HCT116 (cell line): ENCODE results near the gene OST4. TPM values are rescaled to one million over a fixed set of nuclear protein-coding genes. Genes with fewer than 3 reads are reported as not detected.

Experiments used
- ATAC-seq: fragments of 200-7000 bp; cut with Tn5 transposase; 2 replicates; pipeline ENCODE4 v1.9.1; 2020; ENCODE audit warnings: mild to moderate bottlenecking, moderate library complexity
- BruUV-seq: library from RNA; stranded (reverse); fragments of 400-500 nt; replicated peaks from 2 replicates; lab custom pipeline; 2021; lab: Mats Ljungman, UMichigan
- CTCF ChIA-PET: fragments of 300-600 bp; sonication (Branson Sonifier 250); formaldehyde crosslinking; loops from one replicate; lab custom pipeline; 2021; ENCODE audit warnings: antibody characterized with exemption; lab: Charles Lee
- POLR2A ChIA-PET: fragments of 300-600, 350-600 bp; sonication (Branson Sonifier 250); formaldehyde crosslinking; loops from one replicate; lab custom pipeline; 2021; ENCODE audit warnings: antibody characterized with exemption; lab: Charles Lee
- RAD21 ChIA-PET, 2 experiments: fragments of 300-600 bp; sonication (Branson Sonifier 250); formaldehyde crosslinking; loops; one replicate each; lab custom pipeline; 2023; ENCODE audit warnings: low total read pairs in 2 of 2; ENCODE audit not compliant: uncharacterized antibody in 2 of 2, unreplicated experiment in 2 of 2, low non-redundant PET in 1 of 2; lab: Charles Lee
- DNase-seq: peaks from one replicate; pipeline ENCODE4 v3.0.0-alpha.2; 2010; ENCODE audit warnings: low read depth, low spot score
- H2AFZ ChIP-seq: fragments of 200-600 bp; shearing (Covaris generic), sonication (generic); 2 replicates; pipeline ENCODE4 v1.6.1; 2017; ENCODE audit warnings: low read depth, mixed run types, mixed read lengths, antibody characterized with exemption, low read length; ENCODE audit not compliant: poor library complexity, severe bottlenecking
- H3K27ac ChIP-seq: 2 replicates; pipeline ENCODE4 v1.5.1; 2012; ENCODE audit warnings: low read depth, low read length
- H3K27me3 ChIP-seq: fragments of 200-600 bp; sonication (generic); 2 replicates; pipeline ENCODE4 v1.6.1; 2016; ENCODE audit warnings: mixed run types, low read length, mixed read lengths; ENCODE audit not compliant: insufficient read depth
- H3K36me3 ChIP-seq, 2 experiments: fragments of 200-500 bp in 1 of 2; fragments of 200-600 bp in 1 of 2; sonication (Bioruptor generic) in 1 of 2; sonication (generic) in 1 of 2; 2 replicates each; pipeline versions ENCODE4 v1.5.1 to v1.6.1; 2014 to 2016; ENCODE audit warnings: low read length in 2 of 2, inconsistent platforms in 1 of 2, mixed read lengths in 1 of 2, mixed run types in 1 of 2; ENCODE audit not compliant: insufficient read depth in 2 of 2, control insufficient read depth in 1 of 2
- H3K4me1 ChIP-seq, 2 experiments: fragments of 200-600 bp in 1 of 2; sonication (generic) in 1 of 2; 2 replicates each; pipeline versions ENCODE4 v1.5.1 to v1.6.1; 2012 to 2017; ENCODE audit warnings: low read length in 2 of 2, inconsistent platforms in 1 of 2, mild to moderate bottlenecking in 1 of 2, mixed read lengths in 1 of 2, mixed run types in 1 of 2, moderate library complexity in 1 of 2; ENCODE audit not compliant: insufficient read depth in 2 of 2, control insufficient read depth in 1 of 2
- H3K4me2 ChIP-seq: fragments of 200-600 bp; sonication (generic); 2 replicates; pipeline ENCODE4 v1.6.1; 2017; ENCODE audit warnings: mixed run types, low read length, mixed read lengths
- H3K4me3 ChIP-seq, 2 experiments: fragments of 200-600 bp in 1 of 2; sonication (generic) in 1 of 2; replicated peaks in 1 of 2; 2 replicates each; pipeline ENCODE4 v1.5.1; 2011 to 2016; ENCODE audit warnings: low read length in 2 of 2, control low read depth in 1 of 2, low read depth in 1 of 2, mild to moderate bottlenecking in 1 of 2, mixed read lengths in 1 of 2, mixed run types in 1 of 2
- H3K79me2 ChIP-seq: fragments of 200-600 bp; sonication (generic); 2 replicates; pipeline ENCODE4 v1.6.1; 2017; ENCODE audit warnings: mild to moderate bottlenecking, mixed run types, low read length, moderate library complexity, mixed read lengths; ENCODE audit not compliant: insufficient read depth
- H3K9ac ChIP-seq: fragments of 200-600 bp; sonication (generic); 2 replicates; pipeline ENCODE4 v1.6.1; 2016; ENCODE audit warnings: low read length, mixed read lengths
- H3K9me2 ChIP-seq: fragments of 200-600 bp; sonication (generic), shearing (Covaris generic); 2 replicates; pipeline ENCODE4 v1.6.1; 2017; ENCODE audit warnings: mixed run types, mild to moderate bottlenecking, moderate library complexity; ENCODE audit not compliant: insufficient read depth
- H3K9me3 ChIP-seq, 2 experiments: fragments of 200-500 bp in 1 of 2; fragments of 200-600 bp in 1 of 2; sonication (Bioruptor generic) in 1 of 2; sonication (generic) in 1 of 2; 2 replicates each; pipeline ENCODE4 v1.6.1; 2014 to 2017; ENCODE audit warnings: low read length in 2 of 2, mixed read lengths in 2 of 2, inconsistent platforms in 1 of 2, low read depth in 1 of 2, mild to moderate bottlenecking in 1 of 2, mixed run types in 1 of 2, moderate library complexity in 1 of 2; ENCODE audit not compliant: control insufficient read depth in 1 of 2, insufficient read depth in 1 of 2
- H4K20me1 ChIP-seq: fragments of 200-600 bp; sonication (generic), shearing (Covaris generic); 2 replicates; pipeline ENCODE4 v1.6.1; 2017; ENCODE audit warnings: mixed run types, mild to moderate bottlenecking, moderate library complexity; ENCODE audit not compliant: insufficient read depth
- CEBPB ChIP-seq: IDR thresholded peaks from 2 replicates; pipeline ENCODE4 v1.6.1; 2012; ENCODE audit warnings: low read depth
- EZH2 ChIP-seq: fragments of 200-600 bp; sonication (generic); IDR thresholded peaks from 2 replicates; pipeline ENCODE4 v1.6.1; 2017; ENCODE audit warnings: antibody characterized with exemption, mixed run types
- EZH2phosphoT487 ChIP-seq: fragments of 200-600 bp; IDR thresholded peaks from 2 replicates; pipeline ENCODE4 v1.6.1; 2018; ENCODE audit warnings: antibody characterized with exemption, borderline replicate concordance
- SRF ChIP-seq: IDR thresholded peaks from 2 replicates; pipeline ENCODE4 v1.6.1; 2012; ENCODE audit warnings: low read depth
- YY1 ChIP-seq: IDR thresholded peaks from 2 replicates; pipeline ENCODE4 v1.6.1; 2011; ENCODE audit warnings: low read length, low read depth, moderate library complexity, mild to moderate bottlenecking; ENCODE audit not compliant: insufficient replicate concordance; ENCODE audit errors: extremely low read depth
- intact Hi-C: fragments of 100-400 bp; cut with micrococcal nuclease; formaldehyde crosslinking; loops from 2 replicates; pipeline ENCODE4 v1.10.0; 2022
- total RNA-seq: library from RNA; stranded (reverse); gene quantifications from one replicate; pipeline ENCODE4 v1.2.1, GENCODE V29; 2021; ENCODE audit not compliant: unreplicated experiment
- TF ChIP-seq, protein P1 (sequence below), 3 experiments: fragments of 200-600 bp in 1 of 3; sonication (generic) in 1 of 3; IDR thresholded peaks in 2 of 3; conservative IDR thresholded peaks in 1 of 3; 2 replicates each; pipeline ENCODE4 v1.5.1; 2012 to 2017; ENCODE audit warnings: low read depth in 2 of 3, low read length in 2 of 3, antibody characterized with exemption in 1 of 3, borderline replicate concordance in 1 of 3, control low read depth in 1 of 3, mild to moderate bottlenecking in 1 of 3, mixed read lengths in 1 of 3, mixed run types in 1 of 3, moderate library complexity in 1 of 3; ENCODE audit not compliant: insufficient read depth in 1 of 3
- TF ChIP-seq, protein P2 (sequence below): IDR thresholded peaks from 2 replicates; pipeline ENCODE4 v1.6.1; 2011; ENCODE audit warnings: mild to moderate bottlenecking, low read length, moderate library complexity; ENCODE audit not compliant: insufficient replicate concordance; ENCODE audit errors: extremely low read depth

Gene OST4
- total RNA-seq, 1 experiment from 2014 or later = 187 TPM

DNA sequence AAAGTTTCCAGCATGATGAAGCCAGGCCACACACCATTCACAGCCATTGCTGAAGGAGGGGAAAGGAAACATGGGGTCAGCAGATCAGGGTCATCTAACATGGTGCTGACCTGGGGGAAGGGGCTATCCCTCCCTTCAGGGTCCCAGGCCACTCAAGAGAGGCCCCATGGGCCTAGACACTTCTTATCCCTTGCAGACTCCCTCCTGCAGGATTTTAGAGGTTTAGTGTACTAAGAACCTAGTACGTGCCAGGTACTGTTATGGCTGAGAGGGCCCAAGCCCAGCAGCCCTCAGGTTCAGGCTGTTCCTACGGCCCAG, 23.9 kb upstream of the OST4 start:
- Histone ChIP-seq H3K4me2 (no peak overlapping the region), H3K9me2 (no peaks in the 10 kb centered on the region), H3K36me3 (no peaks in the 10 kb centered on the region), H2AFZ (no peak overlapping the region), H4K20me1 (no peaks in the 10 kb centered on the region), H3K79me2 (no peaks in the 10 kb centered on the region), H3K4me1 (peaks cover 0 to 9% of the 10 kb centered on the region in 2 experiments; a peak in 1 of 4 replicates), H3K27me3 (no peaks in the 10 kb centered on the region), H3K27ac (no peak overlapping the region), H3K9me3 (no peaks in the 10 kb centered on the region), H3K9ac (no peak overlapping the region), H3K4me3 (no peak overlapping the region)
- ChIA-PET POLR2A (no interaction called here), RAD21 (no interaction called here), CTCF (no interaction called here)
- DNase-seq (no peak), ATAC-seq (no peak)
- TF ChIP-seq CEBPB (no peak), YY1 (no peak)
- TF ChIP-seq, protein P1, sequence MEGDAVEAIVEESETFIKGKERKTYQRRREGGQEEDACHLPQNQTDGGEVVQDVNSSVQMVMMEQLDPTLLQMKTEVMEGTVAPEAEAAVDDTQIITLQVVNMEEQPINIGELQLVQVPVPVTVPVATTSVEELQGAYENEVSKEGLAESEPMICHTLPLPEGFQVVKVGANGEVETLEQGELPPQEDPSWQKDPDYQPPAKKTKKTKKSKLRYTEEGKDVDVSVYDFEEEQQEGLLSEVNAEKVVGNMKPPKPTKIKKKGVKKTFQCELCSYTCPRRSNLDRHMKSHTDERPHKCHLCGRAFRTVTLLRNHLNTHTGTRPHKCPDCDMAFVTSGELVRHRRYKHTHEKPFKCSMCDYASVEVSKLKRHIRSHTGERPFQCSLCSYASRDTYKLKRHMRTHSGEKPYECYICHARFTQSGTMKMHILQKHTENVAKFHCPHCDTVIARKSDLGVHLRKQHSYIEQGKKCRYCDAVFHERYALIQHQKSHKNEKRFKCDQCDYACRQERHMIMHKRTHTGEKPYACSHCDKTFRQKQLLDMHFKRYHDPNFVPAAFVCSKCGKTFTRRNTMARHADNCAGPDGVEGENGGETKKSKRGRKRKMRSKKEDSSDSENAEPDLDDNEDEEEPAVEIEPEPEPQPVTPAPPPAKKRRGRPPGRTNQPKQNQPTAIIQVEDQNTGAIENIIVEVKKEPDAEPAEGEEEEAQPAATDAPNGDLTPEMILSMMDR (IDR thresholded peaks at IDR 0.05 in 2 of 3, conservative IDR thresholded peaks at IDR 0.05 in 1 of 3; ENCODE audit: borderline replicate concordance in 1 of 3, insufficient read depth in 1 of 3, low read depth in 2 of 3, low read length in 2 of 3) = no peak
- no TSS peak for BruUV-seq
- intact Hi-C loops = loop anchor here (5.0 kb wide), 1 partner anchor 122 kb away; the partner anchor contains the start of gene CAD

DNA sequence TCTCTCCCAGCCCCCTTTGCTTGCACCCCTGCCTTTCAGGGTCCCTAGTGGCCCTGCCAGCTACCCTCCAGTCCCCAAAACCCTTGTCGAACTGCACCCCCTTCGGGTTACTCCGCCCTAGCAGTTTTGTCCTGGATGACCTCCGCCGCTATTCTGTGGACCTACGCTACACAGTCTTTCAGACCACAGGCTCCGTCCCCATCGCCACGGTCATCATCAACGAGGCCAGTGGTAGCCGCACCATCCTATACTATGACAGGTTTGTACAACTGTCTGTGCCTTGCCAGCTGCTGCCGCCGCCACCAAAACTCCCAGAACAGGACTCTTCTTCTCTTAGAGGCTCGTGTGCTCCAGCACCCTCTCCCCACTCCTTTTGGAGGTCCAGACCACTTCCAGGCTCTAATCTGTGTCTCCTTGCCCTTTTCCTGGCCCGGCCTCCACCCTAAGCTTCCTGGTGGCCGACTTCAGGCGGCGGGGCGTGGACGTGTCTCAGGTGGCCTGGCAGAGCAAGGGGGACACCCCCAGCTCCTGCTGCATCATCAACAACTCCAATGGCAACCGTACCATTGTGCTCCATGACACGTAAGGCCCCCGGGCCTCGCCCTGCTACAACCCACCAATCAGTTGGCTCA, 23.0 kb upstream of the OST4 start:
- Histone ChIP-seq H3K27me3 (no peaks in the 10 kb centered on the region), H3K27ac (no peak overlapping the region), H4K20me1 (no peaks in the 10 kb centered on the region), H3K9me3 (no peaks in the 10 kb centered on the region), H3K9me2 (no peaks in the 10 kb centered on the region), H2AFZ (no peak overlapping the region), H3K9ac (no peak overlapping the region), H3K4me3 (no peak overlapping the region), H3K4me2 (no peak overlapping the region), H3K4me1 (peaks cover 0 to 9% of the 10 kb centered on the region in 2 experiments; a peak in 1 of 4 replicates), H3K36me3 (no peaks in the 10 kb centered on the region), H3K79me2 (no peaks in the 10 kb centered on the region)
- ATAC-seq (no peak), DNase-seq (no peak)
- POLR2A ChIA-PET = no interaction called here
- RAD21 ChIA-PET = no interaction called here
- intact Hi-C loops = no loop called here
- no TSS peak for BruUV-seq
- CTCF ChIA-PET = no interaction called here
- TF ChIP-seq, protein P1 (IDR thresholded peaks at IDR 0.05 in 2 of 3, conservative IDR thresholded peaks at IDR 0.05 in 1 of 3; ENCODE audit: borderline replicate concordance in 1 of 3, insufficient read depth in 1 of 3, low read depth in 2 of 3, low read length in 2 of 3) = no peak
- TF ChIP-seq SRF (no peak), CEBPB (no peak), EZH2phosphoT487 (no peak), EZH2 (no peak)
- TF ChIP-seq, protein P2, sequence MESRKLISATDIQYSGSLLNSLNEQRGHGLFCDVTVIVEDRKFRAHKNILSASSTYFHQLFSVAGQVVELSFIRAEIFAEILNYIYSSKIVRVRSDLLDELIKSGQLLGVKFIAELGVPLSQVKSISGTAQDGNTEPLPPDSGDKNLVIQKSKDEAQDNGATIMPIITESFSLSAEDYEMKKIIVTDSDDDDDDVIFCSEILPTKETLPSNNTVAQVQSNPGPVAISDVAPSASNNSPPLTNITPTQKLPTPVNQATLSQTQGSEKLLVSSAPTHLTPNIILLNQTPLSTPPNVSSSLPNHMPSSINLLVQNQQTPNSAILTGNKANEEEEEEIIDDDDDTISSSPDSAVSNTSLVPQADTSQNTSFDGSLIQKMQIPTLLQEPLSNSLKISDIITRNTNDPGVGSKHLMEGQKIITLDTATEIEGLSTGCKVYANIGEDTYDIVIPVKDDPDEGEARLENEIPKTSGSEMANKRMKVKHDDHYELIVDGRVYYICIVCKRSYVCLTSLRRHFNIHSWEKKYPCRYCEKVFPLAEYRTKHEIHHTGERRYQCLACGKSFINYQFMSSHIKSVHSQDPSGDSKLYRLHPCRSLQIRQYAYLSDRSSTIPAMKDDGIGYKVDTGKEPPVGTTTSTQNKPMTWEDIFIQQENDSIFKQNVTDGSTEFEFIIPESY = no peak
